Measurements from ENCODE around the gene TBX2.

DNA sequence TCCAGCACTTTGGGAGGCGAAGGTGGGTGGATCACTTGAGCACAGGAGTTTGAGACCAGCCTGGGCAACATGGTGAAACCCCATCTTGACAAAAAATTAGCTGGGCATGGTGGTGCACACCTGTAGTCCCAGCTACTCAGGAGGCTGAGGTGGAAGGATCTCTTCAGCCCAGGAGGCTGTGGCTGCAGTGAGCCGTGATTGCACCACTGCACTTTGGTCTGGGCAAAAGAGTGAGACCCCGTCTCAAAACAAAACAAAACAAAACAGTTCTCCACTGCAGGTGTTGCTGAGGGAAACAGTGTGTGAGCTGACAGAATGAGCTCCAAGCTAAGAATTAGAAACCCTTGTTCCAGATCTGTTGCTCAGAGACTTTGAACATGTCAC is 35.2 kb upstream of the TBX2 start:
- TF ChIP-seq, protein P1, sequence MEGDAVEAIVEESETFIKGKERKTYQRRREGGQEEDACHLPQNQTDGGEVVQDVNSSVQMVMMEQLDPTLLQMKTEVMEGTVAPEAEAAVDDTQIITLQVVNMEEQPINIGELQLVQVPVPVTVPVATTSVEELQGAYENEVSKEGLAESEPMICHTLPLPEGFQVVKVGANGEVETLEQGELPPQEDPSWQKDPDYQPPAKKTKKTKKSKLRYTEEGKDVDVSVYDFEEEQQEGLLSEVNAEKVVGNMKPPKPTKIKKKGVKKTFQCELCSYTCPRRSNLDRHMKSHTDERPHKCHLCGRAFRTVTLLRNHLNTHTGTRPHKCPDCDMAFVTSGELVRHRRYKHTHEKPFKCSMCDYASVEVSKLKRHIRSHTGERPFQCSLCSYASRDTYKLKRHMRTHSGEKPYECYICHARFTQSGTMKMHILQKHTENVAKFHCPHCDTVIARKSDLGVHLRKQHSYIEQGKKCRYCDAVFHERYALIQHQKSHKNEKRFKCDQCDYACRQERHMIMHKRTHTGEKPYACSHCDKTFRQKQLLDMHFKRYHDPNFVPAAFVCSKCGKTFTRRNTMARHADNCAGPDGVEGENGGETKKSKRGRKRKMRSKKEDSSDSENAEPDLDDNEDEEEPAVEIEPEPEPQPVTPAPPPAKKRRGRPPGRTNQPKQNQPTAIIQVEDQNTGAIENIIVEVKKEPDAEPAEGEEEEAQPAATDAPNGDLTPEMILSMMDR (IDR thresholded peaks at IDR 0.05), result no peak
- no peak for TF ChIP-seq POLR2A (IDR thresholded peaks at IDR 0.05)
